Measurements from ENCODE around the gene SLX9.

- TF ChIP-seq POLR2AphosphoS5 (IDR thresholded peaks at IDR 0.05; ENCODE audit: insufficient read depth in 1 of 2, low read depth in 1 of 2) (no peak), POLR2A (IDR thresholded peaks at IDR 0.05) (no peak)
Measured at GRCh38 chr21:44988607-44989536, 49.0 kb downstream of the SLX9 start.
